Endodermal cell (in vitro differentiated cells): ENCODE measurements around the gene CHD3. TPM values are rescaled to one million over a fixed set of nuclear protein-coding genes. Genes with fewer than 3 reads are reported as not detected.

Experiments used
- DNase-seq: peaks from one replicate; pipeline ENCODE4 v3.0.0-alpha.2; 2017
- H3K27ac ChIP-seq: 2 replicates; pipeline ENCODE4 v1.5.1; 2013; ENCODE audit warnings: mild to moderate bottlenecking, low read depth, low read length, moderate library complexity
- H3K27me3 ChIP-seq: 2 replicates; pipeline ENCODE4 v1.6.1; 2013; ENCODE audit warnings: mild to moderate bottlenecking, low read length, moderate library complexity; ENCODE audit not compliant: insufficient read depth, control insufficient read depth, poor library complexity, severe bottlenecking
- H3K36me3 ChIP-seq: 2 replicates; pipeline ENCODE4 v1.7.0; 2013; ENCODE audit warnings: mild to moderate bottlenecking, low read length, moderate library complexity; ENCODE audit not compliant: control insufficient read depth, insufficient read depth
- H3K4me1 ChIP-seq: one replicate; pipeline ENCODE4 v1.7.0; 2013; ENCODE audit warnings: low read length; ENCODE audit not compliant: control insufficient read depth, insufficient read depth
- H3K4me3 ChIP-seq: 2 replicates; pipeline ENCODE4 v1.5.1; 2013; ENCODE audit warnings: mild to moderate bottlenecking, low read length, moderate library complexity
- H3K9ac ChIP-seq: 2 replicates; pipeline ENCODE4 v1.6.1; 2013; ENCODE audit warnings: mild to moderate bottlenecking, low read length, moderate library complexity; ENCODE audit not compliant: poor library complexity, severe bottlenecking; ENCODE audit errors: extremely low read depth
- H3K9me3 ChIP-seq: 2 replicates; pipeline ENCODE4 v1.6.1; 2013; ENCODE audit warnings: mild to moderate bottlenecking, low read length, moderate library complexity; ENCODE audit not compliant: control insufficient read depth
- H3K27ac Mint-ChIP-seq: 2 replicates; pipeline ENCODE4 v1.8.0; 2020; ENCODE audit warnings: mixed read lengths
- H3K27me3 Mint-ChIP-seq: 2 replicates; pipeline ENCODE4 v1.8.0; 2021; ENCODE audit warnings: mild to moderate bottlenecking, mixed read lengths; ENCODE audit not compliant: insufficient read depth
- H3K36me3 Mint-ChIP-seq: 2 replicates; pipeline ENCODE4 v1.8.0; 2020; ENCODE audit warnings: low read depth, mixed read lengths
- H3K4me1 Mint-ChIP-seq: 2 replicates; pipeline ENCODE4 v1.8.0; 2020; ENCODE audit warnings: mixed read lengths
- H3K4me3 Mint-ChIP-seq: 2 replicates; pipeline ENCODE4 v1.8.0; 2020; ENCODE audit warnings: mild to moderate bottlenecking, moderate library complexity, mixed read lengths
- H3K9me3 Mint-ChIP-seq: 2 replicates; pipeline ENCODE4 v1.8.0; 2020; ENCODE audit warnings: mild to moderate bottlenecking, mixed read lengths
- CTCF ChIP-seq: fragments of 200-600 bp; sonication (generic); conservative IDR thresholded peaks from 2 replicates; pipeline ENCODE4 v1.5.0; 2021; ENCODE audit warnings: antibody characterized with exemption, mild to moderate bottlenecking
- WGBS, 2 experiments: methylation state at CpG; one replicate each; pipeline versions ENCODE4 v1.1.5 to v1.1.7; 2013; ENCODE audit warnings: missing lambda C conversion rate in 2 of 2, mixed read lengths in 1 of 2; ENCODE audit not compliant: insufficient coverage in 1 of 2, insufficient read length in 1 of 2; 5-methylcytosine and 5-hydroxymethylcytosine counted together
- total RNA-seq, 2 donors: library from RNA; stranded (reverse); fragmentation: NEBNext Ultra II Directional in 1 of 2; extraction: Animal tissue kit (Norgen Biotek cat#: 25700) in 1 of 2; gene quantifications; 2 replicates in 1 of 2; 3 replicates in 1 of 2; pipeline ENCODE4 v1.2.1, GENCODE V29; 2021

CHD3 gene
- total RNA-seq, 2 donors from 2014 or later: 55.0 to 64.1 TPM

- no peak overlapping the region for H3K9ac ChIP-seq
- no peaks in the 10 kb centered on the region for H3K9me3 ChIP-seq
- H3K4me3 Mint-ChIP-seq: no peak overlapping the region
- WGBS, 2 experiments: 99% methylated on average over 4 of the region's 5 CpGs; no CpG with 5 or more reads in 1 of the 2 experiments
- H3K27me3 ChIP-seq: no peaks in the 10 kb centered on the region
- peak; percentile 27 for DNase-seq
- peaks cover 45% of the 10 kb centered on the region for H3K36me3 ChIP-seq
- no peaks in the 10 kb centered on the region for H3K4me1 ChIP-seq
- H3K4me1 Mint-ChIP-seq: peaks cover 17% of the 10 kb centered on the region
- H3K9me3 Mint-ChIP-seq: no peaks in the 10 kb centered on the region
- H3K36me3 Mint-ChIP-seq: peaks cover 36% of the 10 kb centered on the region
- no peak overlapping the region for H3K4me3 ChIP-seq
- H3K27me3 Mint-ChIP-seq: no peaks in the 10 kb centered on the region
- no peak for TF ChIP-seq CTCF
- H3K27ac Mint-ChIP-seq: no peak overlapping the region
- H3K27ac ChIP-seq: no peak overlapping the region
Observed at GRCh38 chr17:7864995-7865650, 23.5 kb upstream of the CHD3 start.

DNA sequence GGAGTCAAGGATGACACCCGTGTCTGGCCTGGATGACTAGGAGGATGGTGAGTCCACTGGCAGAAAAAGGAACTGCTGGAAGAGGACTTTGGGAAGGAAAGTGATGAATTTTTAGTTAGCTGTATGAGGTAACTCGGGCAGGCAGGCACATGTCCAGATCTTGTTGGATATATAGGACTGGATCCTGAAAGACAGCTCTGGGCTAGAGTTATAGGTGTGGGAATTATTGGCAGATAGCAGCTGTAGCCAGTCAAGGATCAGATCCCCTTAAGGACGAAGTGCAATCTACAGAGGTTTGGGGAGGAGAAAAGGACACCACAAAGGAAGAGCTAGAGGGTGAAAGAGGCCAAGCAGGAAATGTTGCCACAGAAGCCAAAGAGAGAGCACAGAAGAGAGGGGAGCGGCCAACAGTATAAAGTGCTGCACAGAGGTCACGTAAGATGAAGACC, 20.7 kb upstream of the CHD3 start:
- H3K27ac ChIP-seq: no peak overlapping the region
- no peak for TF ChIP-seq CTCF
- Mint-ChIP-seq H3K27ac (no peak overlapping the region), H3K36me3 (peaks cover 38% of the 10 kb centered on the region), H3K4me1 (peaks cover 9% of the 10 kb centered on the region), H3K4me3 (no peak overlapping the region), H3K27me3 (no peaks in the 10 kb centered on the region), H3K9me3 (no peaks in the 10 kb centered on the region)
- H3K9me3 ChIP-seq: no peaks in the 10 kb centered on the region
- H3K4me1 ChIP-seq: no peaks in the 10 kb centered on the region
- H3K36me3 ChIP-seq: peaks cover 41% of the 10 kb centered on the region
- no peak overlapping the region for H3K9ac ChIP-seq
- DNase-seq: peak; percentile 10
- 94 to 95% methylated on average over 5 of the region's 5 CpGs for WGBS, 2 experiments
- no peak overlapping the region for H3K4me3 ChIP-seq
- no peaks in the 10 kb centered on the region for H3K27me3 ChIP-seq

DNA sequence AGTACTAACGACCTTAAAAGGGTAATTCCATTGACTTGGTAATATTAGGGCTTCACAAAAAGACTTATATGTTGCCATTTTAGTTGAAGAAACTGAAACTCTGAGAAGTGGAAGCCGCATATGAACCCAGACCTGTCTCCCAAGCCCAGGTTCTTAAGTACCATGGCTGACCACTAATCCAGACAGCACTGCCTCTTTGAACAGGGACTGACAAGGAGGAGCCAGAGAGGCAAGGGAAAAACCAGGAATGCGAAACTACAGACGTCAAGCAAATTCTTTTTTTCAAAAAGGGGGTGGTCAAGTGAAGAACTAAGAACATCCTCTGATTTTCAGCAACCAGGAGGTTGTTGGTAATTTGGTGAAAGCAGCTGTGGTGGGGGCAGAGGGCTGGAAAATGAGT, 15.5 kb upstream of the CHD3 start:
- Histone ChIP-seq H3K9me3 (no peaks in the 10 kb centered on the region), H3K4me1 (no peaks in the 10 kb centered on the region), H3K9ac (no peak overlapping the region), H3K27ac (no peak overlapping the region), H3K27me3 (no peaks in the 10 kb centered on the region), H3K36me3 (peaks cover 62% of the 10 kb centered on the region), H3K4me3 (no peak overlapping the region)
- Mint-ChIP-seq H3K4me3 (no peak overlapping the region), H3K4me1 (peaks cover 2% of the 10 kb centered on the region), H3K27ac (no peak overlapping the region), H3K36me3 (peaks cover 31% of the 10 kb centered on the region), H3K27me3 (no peaks in the 10 kb centered on the region), H3K9me3 (no peaks in the 10 kb centered on the region)
- 86 to 96% methylated on average over 4 of the region's 4 CpGs for WGBS, 2 experiments
- peak; percentile 30 for DNase-seq
- no peak for TF ChIP-seq CTCF
